Anterior cingulate cortex (tissue), 58 donors: ENCODE data around the gene CAMK2A.
A peak's percentile ranks its signal among the peaks of the same experiment; 100 is the strongest.
"Not testable (repeated sequence)": the region's sequence is repeated elsewhere in the genome, so short reads cannot be mapped to it uniquely, and the experiment has no call there.

Experiments
- DNase-seq, 58 donors: peaks; one replicate each; lab custom pipeline; 2025; lab: John Stamatoyannopoulos, UW

The CAMK2A gene

DNA sequence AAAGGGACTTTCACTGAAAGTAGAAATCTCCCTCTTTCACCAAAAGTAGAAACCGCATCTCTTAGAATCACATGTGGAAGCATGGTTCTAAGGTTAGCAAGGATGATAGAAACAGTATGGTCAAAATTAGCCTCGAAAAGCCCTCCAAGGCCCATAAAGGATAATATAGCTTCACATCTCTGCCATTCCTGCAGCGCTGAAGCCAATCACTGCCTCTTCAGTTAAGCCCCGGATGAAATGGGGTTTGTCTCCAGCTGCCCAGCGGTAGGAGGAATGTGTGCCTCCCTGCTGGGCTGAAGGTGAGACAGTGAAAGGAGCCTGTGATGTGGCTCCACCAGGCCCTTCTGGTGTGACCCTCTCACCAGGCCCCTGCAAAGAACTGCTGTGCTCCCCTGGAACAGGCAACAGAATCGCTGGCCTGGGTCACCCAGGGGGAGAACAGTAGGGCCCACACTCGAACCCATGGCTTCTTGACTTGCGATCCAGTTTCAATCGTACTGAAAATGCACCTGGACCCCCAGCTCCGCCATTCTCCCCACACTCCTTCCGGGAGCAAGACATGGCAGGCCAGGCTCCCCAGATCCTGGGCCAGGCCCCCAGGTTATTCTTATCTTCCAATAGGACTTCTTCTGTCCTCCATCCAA lies 47.2 kb downstream of the CAMK2A start:
- DNase-seq, result no peak

DNA sequence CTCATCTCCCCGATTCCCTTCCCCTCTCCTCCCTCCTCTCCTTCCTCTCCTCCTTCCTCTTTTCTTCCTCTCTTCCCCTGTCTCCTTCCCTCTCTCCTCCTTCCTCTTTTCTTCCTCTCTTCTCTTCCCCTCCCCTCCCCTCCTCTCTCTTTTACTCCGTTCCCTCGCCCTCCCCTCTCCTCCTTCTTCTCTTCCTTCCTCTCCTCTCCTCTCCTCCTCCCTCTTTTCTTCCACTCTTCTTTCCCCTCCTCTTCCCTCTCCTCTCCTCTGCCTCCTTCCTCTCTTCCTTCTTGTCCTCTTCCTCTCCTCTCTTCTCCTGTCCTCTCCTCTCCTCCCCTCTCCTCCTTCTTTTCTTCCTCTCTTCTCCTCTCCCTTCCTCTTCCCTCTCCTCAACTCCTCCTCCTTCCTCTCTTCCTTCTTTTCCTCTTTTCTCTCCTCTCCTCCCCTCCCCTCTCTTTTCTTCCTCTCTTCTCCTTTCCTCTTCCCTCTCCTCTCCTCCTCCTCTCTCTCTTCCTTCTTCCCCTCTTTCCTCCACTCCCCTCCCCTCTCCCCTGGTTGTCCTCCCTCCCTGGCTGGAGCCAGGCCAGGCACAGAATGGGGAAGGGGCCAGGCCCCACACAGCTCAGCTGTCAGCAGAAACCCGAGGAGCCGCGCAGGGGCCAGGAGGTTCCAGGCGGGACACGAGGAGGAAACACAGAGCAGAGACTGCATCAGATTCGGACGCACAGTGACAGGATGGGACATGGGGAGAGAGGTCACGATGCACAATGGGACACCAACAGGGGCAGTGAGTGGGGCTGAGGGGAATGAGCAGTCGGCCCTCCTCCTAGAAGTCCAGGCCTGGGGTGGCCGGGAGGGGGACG lies 48.0 kb downstream of the CAMK2A start:
- no peak for DNase-seq

DNA sequence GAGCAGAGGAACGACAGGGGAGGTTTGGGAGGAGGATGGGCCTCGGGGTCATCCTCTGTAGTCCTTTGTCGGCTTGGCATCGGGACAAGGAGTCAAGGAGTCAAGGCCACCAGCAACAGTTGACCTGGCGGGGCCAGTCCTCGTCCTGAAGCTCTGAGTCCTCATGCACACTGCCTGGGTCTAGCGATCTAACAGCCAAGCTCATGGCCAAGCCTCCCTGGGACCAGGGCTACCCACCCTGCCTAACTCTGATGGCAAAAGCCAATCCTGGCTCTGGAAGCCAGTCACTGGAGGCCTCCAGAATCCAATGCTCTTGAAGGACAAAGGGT lies 49.8 kb downstream of the CAMK2A start:
- DNase-seq, result no peak

DNA sequence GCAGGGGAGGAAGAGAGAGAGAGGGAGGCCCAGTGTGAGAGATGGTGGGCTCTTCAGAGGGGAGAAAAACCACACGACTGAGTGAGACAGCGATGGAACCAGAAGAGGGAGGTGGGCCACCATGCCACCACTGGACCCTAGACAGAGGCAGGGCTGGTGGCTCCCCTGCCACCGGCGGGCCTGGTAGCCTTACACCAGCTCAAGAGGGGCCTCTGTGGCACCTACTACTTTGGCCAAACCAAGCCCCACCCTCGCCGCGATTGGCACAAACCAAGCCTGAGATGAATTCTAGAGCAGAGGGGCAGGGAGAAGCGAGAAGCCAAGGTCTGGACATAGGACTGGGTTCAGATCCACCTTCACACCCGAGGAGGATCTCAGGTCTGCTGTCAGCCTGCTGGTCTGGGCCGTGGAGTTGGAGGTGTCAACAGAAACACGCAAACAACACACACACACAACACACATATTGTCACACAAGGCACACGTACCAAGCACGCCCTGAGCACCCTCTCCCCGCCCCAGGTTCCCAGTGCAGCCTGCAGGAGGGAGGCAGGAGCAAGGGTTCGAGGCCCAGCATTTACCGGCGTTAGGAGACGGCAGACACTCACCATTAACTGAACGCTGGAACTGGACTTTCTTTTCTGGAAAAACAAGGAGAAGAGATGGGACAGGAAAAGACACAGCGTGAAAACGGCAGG lies 50.3 kb downstream of the CAMK2A start:
- DNase-seq, result no peak

DNA sequence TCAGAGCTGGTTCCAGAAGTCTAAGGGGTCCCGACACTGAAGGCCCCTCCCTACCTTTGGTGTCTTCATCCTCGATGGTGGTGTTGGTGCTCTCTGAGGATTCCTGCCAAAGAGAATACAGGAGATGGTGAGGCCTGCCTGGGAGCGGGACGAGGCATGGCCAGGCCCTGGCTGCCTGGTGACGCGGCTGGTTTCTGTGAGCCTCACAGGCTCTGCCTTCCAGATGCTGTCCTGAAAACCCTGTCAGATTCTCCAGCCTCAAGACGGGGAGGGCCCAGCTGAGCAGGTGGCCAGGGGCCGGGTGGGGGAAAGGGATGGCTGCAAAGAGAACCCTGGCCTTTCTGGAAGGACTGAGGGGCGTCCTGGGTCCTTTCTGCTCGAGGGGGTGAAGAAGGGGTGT lies 50.9 kb downstream of the CAMK2A start:
- DNase-seq, result no peak

DNA sequence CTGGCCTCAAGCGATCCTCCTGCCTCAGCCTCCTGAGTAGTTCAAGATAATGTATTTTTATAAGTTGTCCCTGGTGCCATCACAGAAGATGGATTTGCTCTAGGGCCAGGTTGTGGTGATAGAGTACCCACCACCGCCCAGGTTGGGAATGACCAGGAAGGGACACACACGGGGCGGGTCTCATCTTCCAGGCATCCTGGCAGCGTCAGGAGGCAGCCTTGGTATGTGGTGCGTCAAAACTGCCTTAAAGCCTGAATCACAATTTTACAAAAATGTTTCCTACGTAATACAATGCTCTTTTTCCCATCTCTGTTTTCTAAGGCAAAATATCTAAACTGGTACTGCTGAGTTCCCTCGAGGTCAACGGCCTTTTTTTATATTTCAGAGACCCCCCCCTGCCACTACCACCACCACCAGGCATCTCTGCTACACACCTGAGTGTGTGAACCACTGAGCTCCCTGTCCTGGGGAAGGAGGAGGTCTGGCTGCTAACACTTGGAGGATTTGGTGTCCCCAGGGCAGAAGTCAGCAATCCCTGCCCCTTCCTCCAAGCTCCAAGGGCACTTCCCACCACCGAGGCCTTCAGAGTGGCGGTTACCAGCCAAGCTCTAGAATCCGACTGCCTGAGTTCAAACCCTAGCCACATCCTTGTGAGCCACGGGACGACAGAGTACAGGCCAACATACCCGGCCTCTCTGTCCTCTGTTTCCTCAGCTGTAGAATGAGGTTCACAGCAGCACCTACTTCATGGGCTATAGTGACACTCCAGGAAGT lies 52.4 kb downstream of the CAMK2A start:
- DNase-seq, result no peak

DNA sequence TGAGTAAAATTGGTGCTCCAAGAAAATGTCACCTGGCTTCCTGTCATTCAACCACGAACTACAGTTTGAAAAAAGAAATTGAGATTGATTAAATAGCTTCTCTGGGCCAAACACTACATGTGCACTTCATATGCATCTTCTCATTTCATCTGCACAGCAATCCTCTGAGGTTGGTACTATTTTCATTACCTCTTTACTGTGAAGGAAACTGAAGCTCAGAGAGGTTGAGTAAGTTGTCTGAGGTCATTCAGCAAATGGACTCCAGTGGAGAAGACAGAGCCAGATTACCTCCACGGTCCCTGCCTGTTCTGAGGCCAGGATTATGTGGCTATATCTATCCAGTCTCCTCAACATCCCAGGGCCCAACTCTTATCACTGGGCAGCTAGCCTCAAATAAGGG lies 53.3 kb downstream of the CAMK2A start:
- DNase-seq, result no peak

DNA sequence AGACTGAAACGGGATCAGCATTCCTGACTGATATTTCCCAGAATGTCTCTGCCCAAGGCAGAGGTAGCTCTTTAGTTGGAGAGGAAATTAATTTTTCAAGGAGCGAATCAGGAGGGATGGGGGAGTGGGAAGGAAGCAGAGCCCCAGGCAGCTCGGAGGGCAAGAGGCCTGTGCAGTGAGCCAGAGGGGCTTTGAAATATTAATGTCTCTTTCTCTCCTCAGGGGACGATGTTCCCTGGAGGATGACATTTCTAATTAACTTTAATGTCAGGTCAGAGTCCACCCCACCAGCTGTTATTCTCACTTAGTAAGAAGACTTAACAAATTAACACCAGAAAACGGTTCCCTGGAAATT lies 54.1 kb downstream of the CAMK2A start:
- DNase-seq, result no peak

DNA sequence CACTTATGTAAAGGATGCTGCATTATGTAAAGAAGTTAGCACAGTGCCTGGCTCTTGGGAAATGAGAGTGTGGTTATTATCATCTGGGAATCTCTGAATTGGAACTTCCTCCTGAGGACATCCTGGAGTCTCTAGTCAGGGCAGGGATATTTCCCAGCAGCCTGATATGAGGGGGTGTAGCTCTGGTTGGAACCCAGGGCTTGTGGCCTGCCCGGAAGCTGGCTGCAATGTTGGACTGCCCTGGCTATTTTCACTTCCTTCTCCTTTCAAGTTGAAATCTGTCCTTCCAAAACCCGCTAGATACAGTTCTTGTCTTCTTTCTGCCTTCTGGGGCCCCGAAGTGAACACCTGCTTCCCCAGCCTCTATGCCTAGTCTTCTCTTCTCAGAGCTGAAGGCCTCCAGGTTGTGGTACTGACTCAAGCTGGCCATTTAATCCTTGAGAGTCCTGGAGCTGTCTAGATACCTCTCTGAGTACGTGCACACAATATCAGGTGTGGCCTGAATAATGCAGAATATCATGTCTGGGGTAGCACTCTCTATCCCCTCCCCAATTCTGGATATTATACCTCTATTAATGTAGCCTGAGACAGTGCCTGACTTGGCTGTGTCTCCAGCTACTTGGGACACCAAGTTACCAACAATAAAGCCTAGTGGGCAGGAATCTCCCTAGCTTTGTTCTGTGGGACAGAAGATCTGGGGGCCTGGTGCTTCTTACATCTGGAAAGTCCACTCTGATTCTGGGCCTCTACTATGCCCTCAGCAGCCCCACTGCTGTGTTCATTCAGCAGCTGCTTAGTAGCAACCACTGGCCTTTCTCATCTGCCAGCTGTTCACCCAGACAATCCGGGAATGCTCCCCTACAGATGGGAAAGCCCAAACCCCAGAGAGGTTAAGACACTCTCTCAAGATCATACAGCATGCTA lies 54.7 kb downstream of the CAMK2A start:
- DNase-seq, result peak in 4 of 58 donors; percentile 6 to 34 (median 17)

DNA sequence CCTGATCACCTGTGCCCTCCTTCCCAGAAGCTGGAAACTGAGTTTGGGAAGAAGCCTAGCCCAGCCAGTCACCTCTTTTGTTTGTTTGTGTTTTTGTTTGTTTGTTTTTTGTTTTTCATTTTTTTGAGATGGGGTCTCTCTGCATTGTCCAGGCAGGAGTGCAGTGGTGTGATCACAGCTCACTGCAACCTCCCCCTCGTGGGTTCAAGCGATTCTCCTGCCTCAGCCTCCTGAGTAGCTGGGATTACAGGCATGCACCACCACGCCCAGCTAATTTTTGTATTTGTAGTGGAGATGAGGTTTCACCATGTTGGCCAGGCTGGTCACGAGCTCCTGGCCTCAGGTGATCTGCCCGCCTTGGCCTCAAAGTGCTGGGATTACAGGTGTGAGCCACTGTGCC lies 55.9 kb downstream of the CAMK2A start:
- not testable (repeated sequence) for DNase-seq

DNA sequence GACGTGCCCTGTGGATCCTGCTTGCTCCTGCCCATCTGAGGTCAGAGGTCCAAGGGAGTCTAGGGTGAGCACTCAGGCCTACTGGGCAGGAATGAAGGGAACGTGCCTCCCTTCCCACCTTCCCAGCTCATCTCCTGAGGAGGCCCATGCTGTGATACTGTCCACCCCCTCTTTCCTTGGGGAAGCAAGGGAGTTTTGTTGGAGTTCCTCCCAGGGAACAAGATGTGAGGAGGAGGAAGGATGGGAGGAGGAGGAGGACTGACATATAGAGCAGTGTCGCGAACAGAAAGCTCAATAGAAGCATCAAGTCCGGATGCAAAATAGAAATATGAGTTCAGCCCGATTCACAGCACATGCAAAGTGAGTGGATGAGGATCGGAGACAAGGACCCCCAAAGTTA lies 58.7 kb downstream of the CAMK2A start:
- peak in 10 of 58 donors; percentile 8 to 61 (median 29) for DNase-seq

DNA sequence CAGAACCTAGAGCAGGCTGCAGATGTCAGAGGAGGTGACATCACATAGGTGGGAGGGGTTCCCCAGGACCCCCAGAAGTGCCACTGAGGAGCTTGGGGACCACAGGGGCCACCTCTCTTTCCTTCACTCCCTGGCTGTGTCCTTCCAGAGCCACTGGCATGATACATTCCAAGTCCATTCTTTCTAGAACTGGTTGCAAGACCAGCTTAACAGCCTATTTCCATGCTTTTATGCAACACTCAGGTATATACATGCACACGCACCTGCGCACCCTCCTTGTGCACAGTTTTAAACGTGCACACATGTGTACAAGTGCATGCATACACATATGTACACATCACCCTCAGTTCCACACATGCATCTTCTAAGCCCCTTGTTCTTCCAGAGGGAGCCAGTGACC lies 60.0 kb downstream of the CAMK2A start:
- no peak for DNase-seq

DNA sequence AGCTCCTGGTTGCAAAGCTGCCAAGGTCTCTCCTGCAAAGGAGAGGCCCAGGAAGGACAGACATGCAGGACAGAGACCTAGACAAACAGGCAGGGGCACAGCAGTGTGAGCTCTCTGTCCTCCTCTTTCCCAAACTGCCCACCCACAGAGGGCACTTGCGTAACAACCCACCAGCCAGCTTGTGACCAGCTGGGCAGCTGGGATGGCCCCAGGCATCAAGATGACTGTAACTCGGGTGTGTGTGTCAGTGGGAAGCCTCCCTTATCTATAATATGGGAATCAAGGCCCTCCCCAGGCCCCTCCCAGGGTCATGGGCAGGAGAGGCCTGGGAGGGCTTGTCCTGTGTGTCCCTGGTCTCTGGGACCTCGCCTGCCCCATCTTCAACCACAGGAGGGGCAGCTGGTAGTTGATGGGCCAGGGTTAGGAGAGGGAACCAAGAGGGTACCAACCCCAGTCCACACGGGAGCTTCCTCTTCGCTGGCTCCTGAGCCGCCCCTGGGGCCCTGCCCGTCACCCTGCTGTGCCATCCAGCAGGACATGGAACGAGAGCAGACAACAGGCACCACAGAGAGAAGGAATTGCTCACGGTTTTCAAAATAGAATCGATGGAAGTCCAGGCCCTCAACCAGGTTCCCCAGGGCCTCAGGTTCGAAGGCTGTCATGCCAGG lies 61.8 kb downstream of the CAMK2A start:
- DNase-seq, result no peak

DNA sequence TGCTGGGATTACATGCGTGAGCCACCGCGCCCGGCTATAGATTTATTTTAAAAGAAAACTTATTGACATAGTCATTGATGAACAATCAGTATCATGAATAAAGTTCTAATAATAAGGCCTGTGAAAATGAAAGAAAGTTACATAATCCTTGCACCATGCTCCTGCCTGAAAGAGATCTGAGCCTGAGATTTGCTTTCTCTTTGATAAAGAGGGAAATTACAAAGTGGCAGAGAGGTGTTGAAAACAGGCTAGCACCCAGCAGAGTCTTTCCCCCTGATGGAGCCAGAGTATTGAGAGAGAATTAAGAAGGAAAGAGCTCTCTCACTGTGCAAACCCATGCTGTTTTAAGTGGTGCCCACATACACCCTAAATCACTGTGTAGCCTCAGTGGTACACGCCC lies 62.5 kb downstream of the CAMK2A start:
- no peak for DNase-seq

DNA sequence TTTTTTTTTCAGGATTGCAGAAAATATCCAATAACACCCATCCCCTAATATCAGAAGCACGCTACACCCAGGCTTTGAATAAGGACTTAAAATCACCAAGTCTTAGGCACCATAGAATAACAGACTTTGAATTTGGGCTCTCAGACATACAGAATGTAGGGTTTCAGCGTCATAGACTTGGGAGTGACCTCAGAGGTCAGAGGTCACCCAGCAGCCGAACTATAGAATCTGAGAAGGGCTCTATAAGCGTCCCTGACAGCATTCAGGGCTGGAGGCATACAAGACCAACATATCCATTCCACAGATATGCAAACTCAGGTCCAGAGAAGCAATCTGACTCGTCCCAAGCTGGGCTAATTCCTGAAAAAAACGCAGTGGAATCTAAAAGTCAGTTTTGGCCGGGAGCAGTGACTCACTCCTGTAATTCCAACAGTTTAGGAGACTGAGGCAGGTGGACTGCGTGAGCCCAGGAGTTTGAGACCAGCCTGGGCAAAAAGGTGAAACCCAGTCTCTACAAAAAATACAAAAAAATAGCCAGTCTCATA lies 65.0 kb downstream of the CAMK2A start:
- no peak for DNase-seq

DNA sequence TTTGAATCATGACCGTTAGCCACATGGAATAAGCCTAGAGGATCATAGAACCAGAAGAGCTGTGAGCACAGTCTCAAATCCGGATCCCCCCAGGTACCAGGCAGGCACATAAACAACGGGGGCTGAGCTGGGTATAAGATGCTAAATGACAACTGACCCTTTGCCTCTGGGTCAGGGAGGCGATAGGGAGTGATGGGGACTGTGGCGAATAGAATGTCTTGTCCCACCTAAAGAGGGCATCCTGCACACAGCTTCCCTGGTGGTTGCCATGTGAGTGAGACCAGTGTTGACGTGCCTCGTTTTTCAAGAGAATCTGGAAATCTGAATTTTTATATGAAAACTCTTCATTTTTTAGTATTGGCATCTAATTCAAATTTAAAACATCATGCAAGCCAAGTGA lies 66.1 kb downstream of the CAMK2A start:
- DNase-seq, result no peak

DNA sequence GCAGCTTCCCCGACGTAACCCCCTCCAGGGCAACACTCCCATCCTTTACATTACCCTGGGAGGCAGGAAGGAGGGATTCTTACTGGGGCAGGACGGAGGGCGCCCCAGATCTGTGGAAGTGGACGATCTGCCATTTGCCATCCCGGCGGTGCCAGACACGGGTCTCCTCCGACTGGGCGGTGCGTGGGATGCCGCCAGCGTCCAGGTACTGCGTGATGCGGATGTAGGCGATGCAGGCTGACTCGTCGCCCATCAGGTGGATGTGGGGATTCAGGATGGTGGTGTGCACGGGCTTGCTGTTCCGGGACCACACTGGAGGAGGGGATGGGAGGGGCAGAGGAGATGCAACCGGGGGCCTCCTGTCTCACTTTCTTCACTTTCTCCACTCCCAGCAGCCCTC lies 66.7 kb downstream of the CAMK2A start:
- DNase-seq, result no peak

DNA sequence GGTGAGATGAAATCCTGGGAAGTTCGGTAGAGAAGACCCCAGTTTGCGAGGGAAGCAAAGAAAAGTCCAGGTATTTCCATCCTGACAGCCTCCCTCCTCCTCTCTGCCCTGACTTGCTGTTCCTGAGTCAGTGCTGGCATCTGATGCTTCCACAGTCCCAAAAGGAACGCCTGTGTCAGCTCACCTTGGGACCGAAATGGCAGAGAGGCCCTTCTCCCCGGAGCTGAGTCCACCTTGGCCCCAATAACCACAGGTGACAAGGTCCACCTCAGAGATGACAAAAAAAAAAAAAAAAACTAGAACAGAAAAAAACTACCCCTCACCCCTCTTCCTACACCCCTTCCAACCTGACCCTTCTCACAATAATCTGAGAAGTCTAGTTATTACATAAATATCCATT lies 68.1 kb downstream of the CAMK2A start:
- no peak for DNase-seq

DNA sequence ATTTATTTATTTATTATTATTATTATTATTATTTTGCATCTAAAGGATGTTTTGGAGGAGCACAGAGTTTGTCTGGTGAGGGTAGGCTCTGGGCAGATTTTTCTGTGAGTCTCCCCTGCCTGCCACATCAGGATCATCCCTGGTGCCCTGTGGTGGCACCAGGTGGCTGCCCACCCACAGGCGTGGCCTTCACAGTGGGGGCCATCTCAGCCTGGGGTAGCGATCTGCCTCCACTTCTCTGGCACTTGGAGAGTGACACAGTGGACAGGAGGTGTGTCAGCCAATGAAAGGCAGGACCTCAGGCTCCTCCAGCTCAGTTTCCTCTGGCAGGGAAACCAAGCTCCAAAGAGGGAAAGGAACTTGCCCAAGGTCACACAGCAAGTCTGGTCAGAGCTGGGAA lies 69.7 kb downstream of the CAMK2A start:
- no peak for DNase-seq
